Measurements from ENCODE around the gene KRTAP10-1. TPM values are rescaled to one million over a fixed set of nuclear protein-coding genes. Genes with fewer than 3 reads are reported as not detected.

Gene KRTAP10-1
- total RNA-seq, 2 donors from 2014 or later, result not detected

DNA sequence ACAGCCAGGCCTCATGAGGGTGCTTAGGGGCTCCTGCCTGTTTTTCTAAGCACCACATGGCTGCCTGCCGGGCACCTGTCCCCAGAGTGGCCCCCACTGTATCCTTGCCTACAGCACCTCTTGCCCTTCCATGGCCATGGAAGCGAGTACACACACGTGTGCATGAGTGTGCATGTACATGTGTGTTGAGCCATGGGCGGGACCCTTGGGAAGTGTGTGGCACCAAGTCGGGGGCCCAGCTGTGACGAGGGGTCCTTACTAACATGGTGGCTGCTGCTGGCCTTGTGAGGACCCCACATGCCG, 25.8 kb downstream of the KRTAP10-1 start:
- H3K36me3 Mint-ChIP-seq (ENCODE audit: low read depth), result peaks cover 3% of the 10 kb centered on the region
- H3K9me3 Mint-ChIP-seq, result peaks cover under 1% of the 10 kb centered on the region
- no peaks in the 10 kb centered on the region for H3K27me3 Mint-ChIP-seq (ENCODE audit: insufficient read depth)
- H3K4me1 Mint-ChIP-seq, result no peaks in the 10 kb centered on the region
- Histone ChIP-seq H3K4me1 (ENCODE audit: control insufficient read depth, insufficient read depth, low read length) (no peaks in the 10 kb centered on the region), H3K9ac (ENCODE audit: extremely low read depth, low read length, poor library complexity, severe bottlenecking) (no peak overlapping the region), H3K36me3 (ENCODE audit: control insufficient read depth, insufficient read depth, low read length) (no peaks in the 10 kb centered on the region), H3K4me3 (ENCODE audit: low read length) (no peak overlapping the region), H3K27me3 (ENCODE audit: control insufficient read depth, insufficient read depth, low read length, poor library complexity, severe bottlenecking) (no peaks in the 10 kb centered on the region), H3K27ac (ENCODE audit: low read depth, low read length) (no peak overlapping the region), H3K9me3 (ENCODE audit: control insufficient read depth, low read length) (no peaks in the 10 kb centered on the region)
- DNase-seq, result no peak
- WGBS, 2 experiments (ENCODE audit: insufficient coverage in 1 of 2, insufficient read length in 1 of 2), result 94% methylated on average over 7 of the region's 7 CpGs
- TF ChIP-seq, protein P1, sequence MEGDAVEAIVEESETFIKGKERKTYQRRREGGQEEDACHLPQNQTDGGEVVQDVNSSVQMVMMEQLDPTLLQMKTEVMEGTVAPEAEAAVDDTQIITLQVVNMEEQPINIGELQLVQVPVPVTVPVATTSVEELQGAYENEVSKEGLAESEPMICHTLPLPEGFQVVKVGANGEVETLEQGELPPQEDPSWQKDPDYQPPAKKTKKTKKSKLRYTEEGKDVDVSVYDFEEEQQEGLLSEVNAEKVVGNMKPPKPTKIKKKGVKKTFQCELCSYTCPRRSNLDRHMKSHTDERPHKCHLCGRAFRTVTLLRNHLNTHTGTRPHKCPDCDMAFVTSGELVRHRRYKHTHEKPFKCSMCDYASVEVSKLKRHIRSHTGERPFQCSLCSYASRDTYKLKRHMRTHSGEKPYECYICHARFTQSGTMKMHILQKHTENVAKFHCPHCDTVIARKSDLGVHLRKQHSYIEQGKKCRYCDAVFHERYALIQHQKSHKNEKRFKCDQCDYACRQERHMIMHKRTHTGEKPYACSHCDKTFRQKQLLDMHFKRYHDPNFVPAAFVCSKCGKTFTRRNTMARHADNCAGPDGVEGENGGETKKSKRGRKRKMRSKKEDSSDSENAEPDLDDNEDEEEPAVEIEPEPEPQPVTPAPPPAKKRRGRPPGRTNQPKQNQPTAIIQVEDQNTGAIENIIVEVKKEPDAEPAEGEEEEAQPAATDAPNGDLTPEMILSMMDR (conservative IDR thresholded peaks at IDR 0.05), result no peak
- H3K4me3 Mint-ChIP-seq, result no peak overlapping the region
- H3K27ac Mint-ChIP-seq, result no peak overlapping the region

DNA sequence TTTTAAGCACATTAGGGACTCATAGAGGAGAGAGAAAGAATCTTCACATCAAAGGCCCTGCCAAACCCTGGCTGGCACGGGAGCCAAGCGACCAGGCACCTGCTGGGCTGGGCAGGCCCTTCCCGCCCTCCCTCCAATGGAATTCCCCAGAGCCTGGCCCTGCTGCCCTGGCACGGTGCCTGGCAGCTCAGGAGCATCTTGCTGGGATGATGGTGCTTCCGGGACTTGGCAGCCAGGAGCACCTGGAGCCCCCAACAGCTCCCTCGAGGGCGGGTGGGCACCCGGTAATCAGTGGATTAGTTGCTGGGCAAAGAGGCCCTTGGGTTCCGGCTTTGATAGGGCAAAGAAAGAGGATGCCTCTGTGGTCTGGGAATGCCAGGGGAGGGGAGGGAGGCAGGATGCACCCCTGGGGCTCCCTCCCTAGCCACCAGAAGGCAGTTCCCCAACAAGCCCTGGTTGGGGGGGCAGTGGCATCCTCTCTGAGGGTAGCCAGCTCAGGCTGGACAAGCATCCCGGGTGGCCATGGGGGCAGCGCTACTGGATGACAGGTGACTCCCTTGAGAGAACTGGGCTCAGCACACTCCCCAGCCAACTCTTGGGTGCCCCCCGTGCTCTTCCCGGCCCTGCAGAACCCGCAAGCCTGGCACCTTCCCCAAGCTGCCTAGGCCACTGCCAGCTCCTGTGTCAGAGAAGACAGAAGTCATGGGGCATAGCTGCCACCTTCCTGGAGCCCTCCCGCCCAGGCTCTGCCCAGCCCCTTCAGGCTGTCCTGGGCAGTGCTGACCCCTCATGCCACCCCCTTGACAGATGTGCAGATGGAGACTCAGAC, 26.4 kb downstream of the KRTAP10-1 start:
- Mint-ChIP-seq H3K27me3 (ENCODE audit: insufficient read depth) (no peaks in the 10 kb centered on the region), H3K27ac (no peak overlapping the region), H3K4me3 (no peak overlapping the region), H3K4me1 (no peaks in the 10 kb centered on the region), H3K36me3 (ENCODE audit: low read depth) (peaks cover 3% of the 10 kb centered on the region), H3K9me3 (no peaks in the 10 kb centered on the region)
- Histone ChIP-seq H3K9ac (ENCODE audit: extremely low read depth, low read length, poor library complexity, severe bottlenecking) (no peak overlapping the region), H3K9me3 (ENCODE audit: control insufficient read depth, low read length) (no peaks in the 10 kb centered on the region), H3K4me1 (ENCODE audit: control insufficient read depth, insufficient read depth, low read length) (no peaks in the 10 kb centered on the region), H3K4me3 (ENCODE audit: low read length) (no peak overlapping the region), H3K36me3 (ENCODE audit: control insufficient read depth, insufficient read depth, low read length) (no peaks in the 10 kb centered on the region), H3K27ac (ENCODE audit: low read depth, low read length) (no peak overlapping the region), H3K27me3 (ENCODE audit: control insufficient read depth, insufficient read depth, low read length, poor library complexity, severe bottlenecking) (no peaks in the 10 kb centered on the region)
- no peak for DNase-seq
- WGBS, 2 experiments (ENCODE audit: insufficient coverage in 1 of 2, insufficient read length in 1 of 2), result 92% methylated on average over 9 to 15 of the region's 15 CpGs
- TF ChIP-seq, protein P1 (conservative IDR thresholded peaks at IDR 0.05), result no peak

DNA sequence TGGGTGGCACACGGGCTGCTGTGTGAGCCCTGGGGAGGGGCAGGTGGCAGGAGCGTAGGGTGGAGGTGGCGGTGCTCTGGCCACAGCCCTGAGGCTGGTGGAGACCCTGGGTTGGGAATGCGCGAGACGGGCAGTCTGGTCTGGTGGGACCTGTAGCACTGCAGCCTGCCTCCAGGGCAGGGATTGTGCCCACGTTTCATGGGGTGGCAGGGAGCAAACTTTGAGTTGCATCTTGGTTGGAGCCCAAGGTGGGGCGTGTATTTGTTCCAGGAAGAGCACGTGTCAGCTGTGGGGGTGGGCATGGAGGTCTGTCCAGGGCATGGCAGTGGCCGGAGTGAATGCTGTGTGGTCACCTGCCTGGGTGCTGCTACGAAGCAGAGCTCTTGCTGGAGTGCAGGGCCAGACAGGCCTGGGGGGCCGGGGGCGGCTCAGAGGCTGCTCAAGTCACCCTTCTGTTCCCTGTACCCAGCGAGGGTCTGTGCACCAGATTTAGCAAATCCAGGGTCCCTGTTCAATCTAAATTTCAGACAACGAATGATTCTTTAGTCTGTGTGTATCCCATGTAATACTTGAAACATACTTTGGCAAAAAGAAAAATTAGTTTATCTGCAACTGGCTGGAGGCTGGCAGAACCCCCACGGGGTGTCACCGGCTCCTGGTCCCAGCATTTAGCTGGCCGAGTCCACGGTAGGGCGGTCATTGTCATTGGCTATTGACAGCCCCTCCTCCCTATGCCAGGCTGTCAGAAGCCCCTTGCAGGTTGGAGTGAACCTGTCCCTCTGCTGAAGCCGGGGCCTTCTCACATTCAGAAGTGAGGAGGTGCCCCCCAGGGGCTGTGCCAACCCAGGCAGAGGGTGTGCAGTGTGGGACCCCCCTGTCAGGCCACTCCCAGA, 27.3 kb downstream of the KRTAP10-1 start:
- TF ChIP-seq, protein P1 (conservative IDR thresholded peaks at IDR 0.05), result no peak
- Histone ChIP-seq H3K4me3 (ENCODE audit: low read length) (no peak overlapping the region), H3K9ac (ENCODE audit: extremely low read depth, low read length, poor library complexity, severe bottlenecking) (no peak overlapping the region), H3K27ac (ENCODE audit: low read depth, low read length) (no peak overlapping the region), H3K9me3 (ENCODE audit: control insufficient read depth, low read length) (no peaks in the 10 kb centered on the region), H3K4me1 (ENCODE audit: control insufficient read depth, insufficient read depth, low read length) (no peaks in the 10 kb centered on the region), H3K27me3 (ENCODE audit: control insufficient read depth, insufficient read depth, low read length, poor library complexity, severe bottlenecking) (no peaks in the 10 kb centered on the region), H3K36me3 (ENCODE audit: control insufficient read depth, insufficient read depth, low read length) (no peaks in the 10 kb centered on the region)
- Mint-ChIP-seq H3K27ac (no peak overlapping the region), H3K4me3 (no peak overlapping the region), H3K36me3 (ENCODE audit: low read depth) (peaks cover 3% of the 10 kb centered on the region), H3K9me3 (no peaks in the 10 kb centered on the region), H3K27me3 (ENCODE audit: insufficient read depth) (no peaks in the 10 kb centered on the region), H3K4me1 (no peaks in the 10 kb centered on the region)
- WGBS, 2 experiments (ENCODE audit: insufficient coverage in 1 of 2, insufficient read length in 1 of 2), result 89 to 91% methylated on average over 14 to 21 of the region's 21 CpGs
- no peak for DNase-seq

Measured in endodermal cell (in vitro differentiated cells).